ENCODE results near the gene AGBL4. TPM values are rescaled to one million over a fixed set of nuclear protein-coding genes. Genes with fewer than 3 reads are reported as not detected.

Gene AGBL4
- total RNA-seq, 1 experiment from 2014 or later, result not detected

DNA sequence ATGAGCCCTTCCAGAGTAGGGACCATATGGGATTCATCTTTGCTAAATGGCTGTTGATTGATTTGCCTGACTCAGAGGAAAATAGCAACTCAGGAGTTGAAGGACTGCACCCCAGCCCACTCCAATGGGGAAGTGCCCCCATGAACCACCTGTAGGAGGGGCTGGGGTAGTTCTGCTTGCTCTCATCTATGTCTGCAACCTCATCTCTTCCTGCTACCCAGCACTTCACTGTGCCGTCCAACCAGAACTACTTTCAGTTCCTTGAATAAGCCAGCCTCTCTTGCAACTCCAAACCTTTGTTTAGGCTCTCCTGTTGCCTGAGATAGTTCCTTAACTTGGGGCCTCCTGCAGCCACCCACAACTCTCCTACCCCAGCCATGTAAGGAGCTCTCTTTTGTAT, 1273.6 kb downstream of the AGBL4 start:
- Histone ChIP-seq H3K4me1 (ENCODE audit: control insufficient read depth in 1 of 2, insufficient read depth in 2 of 2, low read length in 2 of 2) (no peaks in the 10 kb centered on the region), H3K4me3 (replicated peaks in 1 of 2; ENCODE audit: low read depth in 1 of 2, low read length in 2 of 2) (no peak overlapping the region), H4K20me1 (ENCODE audit: insufficient read depth) (no peaks in the 10 kb centered on the region), H3K36me3 (ENCODE audit: control insufficient read depth in 1 of 2, insufficient read depth in 2 of 2, low read length in 2 of 2) (no peaks in the 10 kb centered on the region), H3K79me2 (ENCODE audit: insufficient read depth, low read length) (no peaks in the 10 kb centered on the region), H3K9me3 (ENCODE audit: control insufficient read depth in 1 of 2, insufficient read depth in 1 of 2, low read depth in 1 of 2, low read length in 2 of 2) (no peaks in the 10 kb centered on the region), H3K27me3 (ENCODE audit: insufficient read depth, low read length) (peaks cover 29% of the 10 kb centered on the region; the same call in 1 of the 2 replicates), H3K27ac (ENCODE audit: low read depth, low read length) (no peak overlapping the region), H3K4me2 (ENCODE audit: low read length) (no peak overlapping the region), H3K9me2 (ENCODE audit: insufficient read depth) (no peaks in the 10 kb centered on the region), H3K9ac (ENCODE audit: low read length) (no peak overlapping the region), H2AFZ (ENCODE audit: low read depth, low read length, poor library complexity, severe bottlenecking) (no peak overlapping the region)
- RAD21 ChIA-PET (ENCODE audit: low non-redundant PET in 1 of 2, low total read pairs in 2 of 2, uncharacterized antibody in 2 of 2, unreplicated experiment in 2 of 2), result no interaction called here
- intact Hi-C loops (cut with micrococcal nuclease), result no loop called here
- DNase-seq (ENCODE audit: low read depth, low spot score) (no peak), ATAC-seq (no peak)
- no TSS peak for BruUV-seq (replicated peaks)
- CTCF ChIA-PET, result no interaction called here
- POLR2A ChIA-PET, result no interaction called here
- no peak for TF ChIP-seq ZFX (IDR thresholded peaks at IDR 0.05)
- TF ChIP-seq, protein P1, sequence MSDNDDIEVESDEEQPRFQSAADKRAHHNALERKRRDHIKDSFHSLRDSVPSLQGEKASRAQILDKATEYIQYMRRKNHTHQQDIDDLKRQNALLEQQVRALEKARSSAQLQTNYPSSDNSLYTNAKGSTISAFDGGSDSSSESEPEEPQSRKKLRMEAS (IDR thresholded peaks at IDR 0.05), result no peak

DNA sequence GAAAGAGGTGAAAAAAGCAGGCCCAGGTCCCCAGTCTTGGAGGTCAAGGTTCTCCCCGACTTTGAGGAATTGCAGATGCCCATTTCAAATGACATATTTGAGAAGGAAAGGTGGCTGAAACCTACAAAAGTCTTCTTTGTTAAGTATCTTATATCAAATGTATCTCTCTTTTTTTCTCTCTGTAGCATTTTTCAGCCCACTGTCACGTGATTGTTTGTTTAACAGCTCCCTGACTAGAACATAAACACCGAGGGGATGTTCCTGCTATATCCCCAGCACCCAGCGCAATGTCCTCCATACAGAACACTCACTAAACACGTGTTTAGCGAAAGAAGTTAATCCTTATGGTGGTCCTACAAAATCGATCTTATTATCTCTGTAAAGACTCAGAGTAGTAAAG, 1274.7 kb downstream of the AGBL4 start:
- intact Hi-C loops (cut with micrococcal nuclease), result no loop called here
- H3K4me1 ChIP-seq (ENCODE audit: control insufficient read depth in 1 of 2, insufficient read depth in 2 of 2, low read length in 2 of 2), result no peaks in the 10 kb centered on the region
- no peaks in the 10 kb centered on the region for H3K9me3 ChIP-seq (ENCODE audit: control insufficient read depth in 1 of 2, insufficient read depth in 1 of 2, low read depth in 1 of 2, low read length in 2 of 2)
- no peak for ATAC-seq
- RAD21 ChIA-PET (ENCODE audit: low non-redundant PET in 1 of 2, low total read pairs in 2 of 2, uncharacterized antibody in 2 of 2, unreplicated experiment in 2 of 2), result no interaction called here
- H3K9me2 ChIP-seq (ENCODE audit: insufficient read depth), result no peaks in the 10 kb centered on the region
- DNase-seq (ENCODE audit: low read depth, low spot score), result no peak
- no peak overlapping the region for H3K9ac ChIP-seq (ENCODE audit: low read length)
- H3K4me3 ChIP-seq (replicated peaks in 1 of 2; ENCODE audit: low read depth in 1 of 2, low read length in 2 of 2), result no peak overlapping the region
- peaks cover 22% of the 10 kb centered on the region for H3K27me3 ChIP-seq (ENCODE audit: insufficient read depth, low read length)
- H3K79me2 ChIP-seq (ENCODE audit: insufficient read depth, low read length), result no peaks in the 10 kb centered on the region
- POLR2A ChIA-PET, result no interaction called here
- CTCF ChIA-PET, result no interaction called here
- no peak overlapping the region for H3K4me2 ChIP-seq (ENCODE audit: low read length)
- H4K20me1 ChIP-seq (ENCODE audit: insufficient read depth), result no peaks in the 10 kb centered on the region
- H3K36me3 ChIP-seq (ENCODE audit: control insufficient read depth in 1 of 2, insufficient read depth in 2 of 2, low read length in 2 of 2), result no peaks in the 10 kb centered on the region
- no TSS peak for BruUV-seq (replicated peaks)
- no peak overlapping the region for H3K27ac ChIP-seq (ENCODE audit: low read depth, low read length)
- no peak overlapping the region for H2AFZ ChIP-seq (ENCODE audit: low read depth, low read length, poor library complexity, severe bottlenecking)
- TF ChIP-seq TCF7L2 (IDR thresholded peaks at IDR 0.05; ENCODE audit: borderline replicate concordance, extremely low read depth, insufficient read depth, insufficient read length) (no peak), EZH2 (IDR thresholded peaks at IDR 0.05) (no peak), SP1 (IDR thresholded peaks at IDR 0.05; ENCODE audit: low read depth) (no peak), CBX3 (IDR thresholded peaks at IDR 0.05; ENCODE audit: low read depth) (no peak), ZFX (IDR thresholded peaks at IDR 0.05) (no peak), POLR2A (IDR thresholded peaks at IDR 0.05; ENCODE audit: borderline replicate concordance, extremely low read depth, insufficient read depth, insufficient read length) (no peak), JUND (IDR thresholded peaks at IDR 0.05) (no peak), EZH2phosphoT487 (IDR thresholded peaks at IDR 0.05; ENCODE audit: borderline replicate concordance) (no peak), FOSL1 (IDR thresholded peaks at IDR 0.05; ENCODE audit: low read depth) (no peak), SRF (IDR thresholded peaks at IDR 0.05; ENCODE audit: low read depth) (no peak)
- TF ChIP-seq, protein P2, sequence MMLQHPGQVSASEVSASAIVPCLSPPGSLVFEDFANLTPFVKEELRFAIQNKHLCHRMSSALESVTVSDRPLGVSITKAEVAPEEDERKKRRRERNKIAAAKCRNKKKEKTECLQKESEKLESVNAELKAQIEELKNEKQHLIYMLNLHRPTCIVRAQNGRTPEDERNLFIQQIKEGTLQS (IDR thresholded peaks at IDR 0.05), result no peak
- TF ChIP-seq, protein P3, sequence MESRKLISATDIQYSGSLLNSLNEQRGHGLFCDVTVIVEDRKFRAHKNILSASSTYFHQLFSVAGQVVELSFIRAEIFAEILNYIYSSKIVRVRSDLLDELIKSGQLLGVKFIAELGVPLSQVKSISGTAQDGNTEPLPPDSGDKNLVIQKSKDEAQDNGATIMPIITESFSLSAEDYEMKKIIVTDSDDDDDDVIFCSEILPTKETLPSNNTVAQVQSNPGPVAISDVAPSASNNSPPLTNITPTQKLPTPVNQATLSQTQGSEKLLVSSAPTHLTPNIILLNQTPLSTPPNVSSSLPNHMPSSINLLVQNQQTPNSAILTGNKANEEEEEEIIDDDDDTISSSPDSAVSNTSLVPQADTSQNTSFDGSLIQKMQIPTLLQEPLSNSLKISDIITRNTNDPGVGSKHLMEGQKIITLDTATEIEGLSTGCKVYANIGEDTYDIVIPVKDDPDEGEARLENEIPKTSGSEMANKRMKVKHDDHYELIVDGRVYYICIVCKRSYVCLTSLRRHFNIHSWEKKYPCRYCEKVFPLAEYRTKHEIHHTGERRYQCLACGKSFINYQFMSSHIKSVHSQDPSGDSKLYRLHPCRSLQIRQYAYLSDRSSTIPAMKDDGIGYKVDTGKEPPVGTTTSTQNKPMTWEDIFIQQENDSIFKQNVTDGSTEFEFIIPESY (IDR thresholded peaks at IDR 0.05; ENCODE audit: extremely low read depth, insufficient replicate concordance, low read length), result no peak
- TF ChIP-seq, protein P1 (IDR thresholded peaks at IDR 0.05), result no peak
- TF ChIP-seq, protein P4, sequence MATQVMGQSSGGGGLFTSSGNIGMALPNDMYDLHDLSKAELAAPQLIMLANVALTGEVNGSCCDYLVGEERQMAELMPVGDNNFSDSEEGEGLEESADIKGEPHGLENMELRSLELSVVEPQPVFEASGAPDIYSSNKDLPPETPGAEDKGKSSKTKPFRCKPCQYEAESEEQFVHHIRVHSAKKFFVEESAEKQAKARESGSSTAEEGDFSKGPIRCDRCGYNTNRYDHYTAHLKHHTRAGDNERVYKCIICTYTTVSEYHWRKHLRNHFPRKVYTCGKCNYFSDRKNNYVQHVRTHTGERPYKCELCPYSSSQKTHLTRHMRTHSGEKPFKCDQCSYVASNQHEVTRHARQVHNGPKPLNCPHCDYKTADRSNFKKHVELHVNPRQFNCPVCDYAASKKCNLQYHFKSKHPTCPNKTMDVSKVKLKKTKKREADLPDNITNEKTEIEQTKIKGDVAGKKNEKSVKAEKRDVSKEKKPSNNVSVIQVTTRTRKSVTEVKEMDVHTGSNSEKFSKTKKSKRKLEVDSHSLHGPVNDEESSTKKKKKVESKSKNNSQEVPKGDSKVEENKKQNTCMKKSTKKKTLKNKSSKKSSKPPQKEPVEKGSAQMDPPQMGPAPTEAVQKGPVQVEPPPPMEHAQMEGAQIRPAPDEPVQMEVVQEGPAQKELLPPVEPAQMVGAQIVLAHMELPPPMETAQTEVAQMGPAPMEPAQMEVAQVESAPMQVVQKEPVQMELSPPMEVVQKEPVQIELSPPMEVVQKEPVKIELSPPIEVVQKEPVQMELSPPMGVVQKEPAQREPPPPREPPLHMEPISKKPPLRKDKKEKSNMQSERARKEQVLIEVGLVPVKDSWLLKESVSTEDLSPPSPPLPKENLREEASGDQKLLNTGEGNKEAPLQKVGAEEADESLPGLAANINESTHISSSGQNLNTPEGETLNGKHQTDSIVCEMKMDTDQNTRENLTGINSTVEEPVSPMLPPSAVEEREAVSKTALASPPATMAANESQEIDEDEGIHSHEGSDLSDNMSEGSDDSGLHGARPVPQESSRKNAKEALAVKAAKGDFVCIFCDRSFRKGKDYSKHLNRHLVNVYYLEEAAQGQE (IDR thresholded peaks at IDR 0.05; ENCODE audit: low read depth), result no peak

Measured in HCT116 (cell line).